Left ventricle myocardium inferior (tissue), 1 donor: ENCODE results near the gene HNRNPUL1. TPM values are rescaled to one million over a fixed set of nuclear protein-coding genes. Genes with fewer than 3 reads are reported as not detected.

Experiments used
- DNase-seq: peaks from one replicate; pipeline ENCODE4 v3.0.0-alpha.2; 2020
- H3K27ac ChIP-seq: fragments of 200-600 bp; replicated peaks from 2 replicates; pipeline ENCODE4 v1.8.0; 2021
- H3K27me3 ChIP-seq: fragments of 200-600 bp; 2 replicates; pipeline ENCODE4 v1.8.0; 2021; ENCODE audit warnings: low read depth
- H3K36me3 ChIP-seq: fragments of 200-600 bp; 2 replicates; pipeline ENCODE4 v1.8.0; 2021
- H3K4me1 ChIP-seq: fragments of 200-600 bp; 2 replicates; pipeline ENCODE4 v1.8.0; 2021
- H3K4me3 ChIP-seq: fragments of 200-600 bp; 2 replicates; pipeline ENCODE4 v1.8.0; 2021; ENCODE audit warnings: mild to moderate bottlenecking, moderate library complexity
- H3K9me3 ChIP-seq: fragments of 200-600 bp; replicated peaks from 2 replicates; pipeline ENCODE4 v1.8.0; 2021
- CTCF ChIP-seq: fragments of 200-600 bp; IDR thresholded peaks from 2 replicates; pipeline ENCODE4 v1.8.0; 2021; ENCODE audit warnings: antibody characterized with exemption, mild to moderate bottlenecking, borderline replicate concordance
- intact Hi-C: fragments of 100-400 bp; cut with micrococcal nuclease; formaldehyde crosslinking; loops from one replicate; pipeline ENCODE4 v1.11.0; 2022
- total RNA-seq: library from RNA; stranded (reverse); fragmentation: NEBNext Ultra II Directional; extraction: Animal tissue kit (Norgen Biotek cat#: 25700); gene quantifications from one replicate; pipeline ENCODE4 v1.2.1, GENCODE V29; 2021
- donor health status: DM: no; HTN: yes; CAD: no; lungs with severe emphysema.

The HNRNPUL1 gene
- total RNA-seq, 1 donor from 2014 or later, result 103 TPM

GRCh38 chr19:41323430-41324125, 59.4 kb downstream of the HNRNPUL1 start:
- intact Hi-C loops, result no loop called here
- no peak for TF ChIP-seq CTCF
- peaks cover 77% of the 10 kb centered on the region for H3K4me1 ChIP-seq

GRCh38 chr19:41324231-41324702, 60.1 kb downstream of the HNRNPUL1 start:
- intact Hi-C loops, result no loop called here
- no peak for DNase-seq
- TF ChIP-seq CTCF, result no peak
- Histone ChIP-seq H3K4me1 (peaks cover 84% of the 10 kb centered on the region), H3K9me3 (no peaks in the 10 kb centered on the region), H3K36me3 (peaks cover 19% of the 10 kb centered on the region), H3K27ac (peak overlapping the region; percentile 84), H3K27me3 (no peaks in the 10 kb centered on the region), H3K4me3 (no peak overlapping the region)

More at GRCh38 chr19:41323430-41324125, 59.4 kb downstream of the HNRNPUL1 start:
- Histone ChIP-seq H3K9me3 (no peaks in the 10 kb centered on the region), H3K27ac (peak overlapping the region; percentile 84), H3K4me3 (no peak overlapping the region), H3K27me3 (no peaks in the 10 kb centered on the region), H3K36me3 (peaks cover 24% of the 10 kb centered on the region)
- peak; percentile 62 for DNase-seq

GRCh38 chr19:41324921-41325639, 60.9 kb downstream of the HNRNPUL1 start:
- Histone ChIP-seq H3K27me3 (no peaks in the 10 kb centered on the region), H3K4me1 (peaks cover 87% of the 10 kb centered on the region), H3K9me3 (no peaks in the 10 kb centered on the region), H3K4me3 (peak overlapping the region; percentile 61), H3K27ac (peak overlapping the region; percentile 84), H3K36me3 (peaks cover 22% of the 10 kb centered on the region)
- TF ChIP-seq CTCF, result no peak
- intact Hi-C loops, result no loop called here
- DNase-seq, result peak; percentile 77

GRCh38 chr19:41325640-41325946, 61.4 kb downstream of the HNRNPUL1 start:
- peak overlapping the region; percentile 84 for H3K27ac ChIP-seq
- H3K4me3 ChIP-seq, result peak overlapping the region; percentile 61
- no peak for DNase-seq
- intact Hi-C loops, result no loop called here
- no peaks in the 10 kb centered on the region for H3K27me3 ChIP-seq
- peaks cover 87% of the 10 kb centered on the region for H3K4me1 ChIP-seq
- peaks cover 22% of the 10 kb centered on the region for H3K36me3 ChIP-seq
- no peak for TF ChIP-seq CTCF
- no peaks in the 10 kb centered on the region for H3K9me3 ChIP-seq

- H3K9me3 ChIP-seq, result no peaks in the 10 kb centered on the region
- no peak for TF ChIP-seq CTCF
- peaks cover 85% of the 10 kb centered on the region for H3K4me1 ChIP-seq
- H3K27ac ChIP-seq, result peak overlapping the region; percentile 84
- peak overlapping the region; percentile 61 for H3K4me3 ChIP-seq
- intact Hi-C loops, result no loop called here
- no peak for DNase-seq
- peaks cover 21% of the 10 kb centered on the region for H3K36me3 ChIP-seq
- H3K27me3 ChIP-seq, result no peaks in the 10 kb centered on the region
Observed at GRCh38 chr19:41325947-41326706, 62.0 kb downstream of the HNRNPUL1 start.
